H1 (cell line): Measurements from ENCODE around the gene SDSL. TPM values are rescaled to one million over a fixed set of nuclear protein-coding genes. Genes with fewer than 3 reads are reported as not detected.

Experiments used
- CTCF ChIA-PET: fragments of 300-600 bp; sonication (Branson Sonifier 250); formaldehyde crosslinking; loops from one replicate; lab custom pipeline; 2021; ENCODE audit not compliant: partially characterized antibody; lab: Charles Lee
- POLR2A ChIA-PET: fragments of 300-600 bp; sonication (Branson Sonifier 250); formaldehyde crosslinking; loops from one replicate; lab custom pipeline; 2021; ENCODE audit warnings: inconsistent platforms; ENCODE audit not compliant: partially characterized antibody; lab: Charles Lee
- DNase-seq, 2 experiments: peaks; one replicate each; pipeline versions ENCODE4 v3.0.0 to v3.0.0-alpha.2; 2010 to 2022; ENCODE audit warnings: low spot score in 2 of 2, low read depth in 1 of 2, mixed read lengths in 1 of 2
- FAIRE-seq: peaks from 2 replicates; lab custom pipeline; 2011; peaks lifted over from hg19 to GRCh38; lab: Jason Lieb, UNC
- H2AFZ ChIP-seq: 2 replicates; pipeline ENCODE4 v1.8.1; 2012; ENCODE audit warnings: low read length, inconsistent platforms
- H2AK5ac ChIP-seq: 2 replicates; pipeline ENCODE4 v1.6.1; 2013; ENCODE audit warnings: low read depth, low read length
- H2BK120ac ChIP-seq: replicated peaks from 2 replicates; pipeline ENCODE3; 2013; ENCODE audit warnings: low read depth, low read length, inconsistent platforms
- H2BK12ac ChIP-seq: 2 replicates; pipeline ENCODE4 v1.6.1; 2013; ENCODE audit warnings: low read depth, low read length
- H2BK15ac ChIP-seq: 2 replicates; pipeline ENCODE4 v1.6.1; 2013; ENCODE audit warnings: low read length
- H2BK20ac ChIP-seq: 2 replicates; pipeline ENCODE4 v1.6.1; 2013; ENCODE audit warnings: low read length
- H2BK5ac ChIP-seq: 2 replicates; pipeline ENCODE4 v1.6.1; 2013; ENCODE audit warnings: low read depth, low read length
- H3K14ac ChIP-seq: 2 replicates; pipeline ENCODE4 v1.6.1; 2013; ENCODE audit warnings: inconsistent platforms; ENCODE audit not compliant: insufficient read length
- H3K18ac ChIP-seq: 2 replicates; pipeline ENCODE4 v1.6.1; 2013; ENCODE audit warnings: low read length; ENCODE audit errors: extremely low read depth
- H3K23ac ChIP-seq: 2 replicates; pipeline ENCODE4 v1.6.1; 2013; ENCODE audit warnings: inconsistent platforms; ENCODE audit not compliant: insufficient read length
- H3K23me2 ChIP-seq: 2 replicates; pipeline ENCODE4 v1.6.1; 2013; ENCODE audit warnings: low read depth, low read length
- H3K27ac ChIP-seq: 2 replicates; pipeline ENCODE4 v1.6.1; 2011; ENCODE audit warnings: low read depth, low read length, inconsistent platforms
- H3K27me3 ChIP-seq, 4 experiments: replicated peaks in 1 of 4; 1 replicate in 1 of 4; 2 replicates in 3 of 4; pipeline versions ENCODE4 v1.6.1 to v1.8.1; 2011 to 2013; ENCODE audit warnings: low read length in 3 of 4, mild to moderate bottlenecking in 3 of 4, inconsistent platforms in 2 of 4, mixed read lengths in 2 of 4, moderate library complexity in 1 of 4; ENCODE audit not compliant: control insufficient read depth in 3 of 4, insufficient read depth in 3 of 4; ENCODE audit errors: extremely low read depth in 1 of 4
- H3K36me3 ChIP-seq, 4 experiments: 2 replicates each; pipeline versions ENCODE4 v1.6.1 to v1.8.1; 2011 to 2013; ENCODE audit warnings: mild to moderate bottlenecking in 4 of 4, low read length in 3 of 4, moderate library complexity in 2 of 4, control low read depth in 1 of 4, inconsistent platforms in 1 of 4; ENCODE audit not compliant: insufficient read depth in 4 of 4, control insufficient read depth in 2 of 4
- H3K4ac ChIP-seq: replicated peaks from 2 replicates; pipeline ENCODE3; 2013; ENCODE audit warnings: low read length, low read depth, mixed read lengths, inconsistent platforms; ENCODE audit not compliant: insufficient read length
- H3K4me1 ChIP-seq, 4 experiments: replicated peaks in 1 of 4; 1 replicate in 1 of 4; 2 replicates in 3 of 4; pipeline versions ENCODE4 v1.6.1 to v1.8.1; 2011 to 2013; ENCODE audit warnings: low read length in 3 of 4, inconsistent platforms in 2 of 4, mixed read lengths in 1 of 4; ENCODE audit not compliant: insufficient read depth in 4 of 4, control insufficient read depth in 3 of 4
- H3K4me2 ChIP-seq, 2 experiments: 2 replicates each; pipeline versions ENCODE4 v1.6.1 to v1.8.1; 2011 to 2013; ENCODE audit warnings: low read depth in 2 of 2, low read length in 2 of 2, control low read depth in 1 of 2, inconsistent platforms in 1 of 2, mild to moderate bottlenecking in 1 of 2; ENCODE audit not compliant: insufficient read depth in 1 of 2
- H3K4me3 ChIP-seq, 4 experiments: fragments of 200-600, 300-600 bp in 1 of 4; sonication (generic), shearing (Covaris generic), sonication (Bioruptor Twin) in 1 of 4; 2 replicates each; pipeline versions ENCODE4 v1.5.1 to v1.8.1; 2011 to 2016; ENCODE audit warnings: low read length in 4 of 4, low read depth in 3 of 4, control low read depth in 2 of 4, inconsistent platforms in 2 of 4, mild to moderate bottlenecking in 2 of 4, mixed read lengths in 1 of 4, moderate library complexity in 1 of 4; ENCODE audit not compliant: insufficient read depth in 2 of 4; ENCODE audit errors: extremely low read depth in 1 of 4
- H3K56ac ChIP-seq: replicated peaks from 2 replicates; pipeline ENCODE3; 2013; ENCODE audit warnings: low read depth, mild to moderate bottlenecking, mixed read lengths, low read length, inconsistent platforms; ENCODE audit not compliant: insufficient read length
- H3K79me1 ChIP-seq: 2 replicates; pipeline ENCODE4 v1.6.1; 2013; ENCODE audit warnings: low read depth, low read length, control low read depth
- H3K79me2 ChIP-seq, 2 experiments: 2 replicates each; pipeline versions ENCODE4 v1.6.1 to v1.8.1; 2012 to 2013; ENCODE audit warnings: low read length in 2 of 2, mild to moderate bottlenecking in 2 of 2, inconsistent platforms in 1 of 2; ENCODE audit not compliant: insufficient read depth in 2 of 2, control insufficient read depth in 1 of 2
- H3K9ac ChIP-seq, 4 experiments: replicated peaks in 1 of 4; 1 replicate in 1 of 4; 2 replicates in 3 of 4; pipeline versions ENCODE4 v1.6.1 to v1.8.1; 2011 to 2013; ENCODE audit warnings: low read depth in 3 of 4, low read length in 3 of 4, control low read depth in 2 of 4, mild to moderate bottlenecking in 2 of 4, moderate library complexity in 2 of 4, inconsistent platforms in 1 of 4; ENCODE audit errors: extremely low read depth in 1 of 4
- H3K9me3 ChIP-seq, 2 experiments: 2 replicates each; pipeline versions ENCODE4 v1.6.1 to v1.8.1; 2012 to 2013; ENCODE audit warnings: mild to moderate bottlenecking in 2 of 2, moderate library complexity in 2 of 2, control low read depth in 1 of 2, inconsistent platforms in 1 of 2, low read depth in 1 of 2, low read length in 1 of 2, mixed read lengths in 1 of 2; ENCODE audit not compliant: insufficient read depth in 2 of 2
- H4K20me1 ChIP-seq, 2 experiments: replicated peaks in 1 of 2; 2 replicates each; pipeline versions ENCODE3 to v1.8.1; 2011 to 2013; ENCODE audit warnings: inconsistent platforms in 2 of 2, low read length in 2 of 2, mild to moderate bottlenecking in 1 of 2; ENCODE audit not compliant: insufficient read depth in 2 of 2, control insufficient read depth in 1 of 2
- H4K5ac ChIP-seq: 2 replicates; pipeline ENCODE4 v1.6.1; 2013; ENCODE audit warnings: low read length, low read depth, mixed read lengths, inconsistent platforms; ENCODE audit not compliant: insufficient read length
- H4K8ac ChIP-seq: 2 replicates; pipeline ENCODE4 v1.8.0; 2013; ENCODE audit warnings: mild to moderate bottlenecking, moderate library complexity, low read length, inconsistent platforms; ENCODE audit not compliant: insufficient read depth; ENCODE audit errors: extremely low read depth
- H4K91ac ChIP-seq: replicated peaks from 2 replicates; pipeline ENCODE3; 2013; ENCODE audit warnings: low read length, mixed read lengths, inconsistent platforms; ENCODE audit not compliant: insufficient read length
- BACH1 ChIP-seq: IDR thresholded peaks from 2 replicates; pipeline ENCODE4 v1.6.1; 2012; ENCODE audit warnings: low read length, improper control_type of control experiment
- KDM1A ChIP-seq: fragments of 200-600, 300-600 bp; sonication (generic); IDR thresholded peaks from 2 replicates; pipeline ENCODE4 v1.7.1; 2016; ENCODE audit warnings: mild to moderate bottlenecking, low read length, borderline replicate concordance
- WGBS, 2 experiments: shearing (Covaris generic) in 1 of 2; methylation state at CpG; one replicate each; pipeline versions ENCODE4 v1.1.6 to v1.1.7; 2013 to 2015; ENCODE audit warnings: low lambda C conversion rate in 2 of 2, mixed read lengths in 2 of 2, inconsistent platforms in 1 of 2, low coverage in 1 of 2, missing lambda C conversion rate in 1 of 2; ENCODE audit not compliant: insufficient replicate concordance in 2 of 2, insufficient coverage in 1 of 2, insufficient read length in 1 of 2; ENCODE audit errors: extremely low coverage in 1 of 2, missing lambda C conversion rate in 1 of 2; 5-methylcytosine and 5-hydroxymethylcytosine counted together
- polyA plus RNA-seq, 7 experiments: library from polyadenylated mRNA; depleted of rRNA in 3 of 7; stranded (reverse) in 5 of 7; unstranded in 2 of 7; fragments of >200 nt in 5 of 7; fragments of 200-250 nt in 2 of 7; gene quantifications; 1 replicate in 5 of 7; 2 replicates in 1 of 7; 4 replicates in 1 of 7; pipeline versions ENCODE4 v1.2.1 to v1.2.3, GENCODE V29; 2011 to 2013; ENCODE audit warnings: missing spikeins in 2 of 7, mixed read lengths in 2 of 7
- total RNA-seq: library from RNA; stranded (reverse); fragmentation: NEBNext Ultra II Directional; extraction: Animal tissue kit (Norgen Biotek cat#: 25700); gene quantifications from 2 replicates; pipeline ENCODE4 v1.2.1, GENCODE V29; 2021

The SDSL gene
- total and polyA plus RNA-seq, 2 of the 8 experiments (the other 6 are each of a cell fraction or from before 2014, with no cell fraction given) = 0.69 to 1.3 TPM

- Histone ChIP-seq H4K8ac (no peak overlapping the region), H3K18ac (no peak overlapping the region), H3K14ac (no peak overlapping the region), H3K23me2 (peaks cover 8% of the 10 kb centered on the region), H3K4me2 (no peak overlapping the region), H4K91ac (no peak overlapping the region), H2BK20ac (no peak overlapping the region), H3K79me2 (no peaks in the 10 kb centered on the region), H3K9ac (no peak overlapping the region), H4K20me1 (no peaks in the 10 kb centered on the region), H2BK15ac (no peak overlapping the region), H4K5ac (no peak overlapping the region), H2BK120ac (no peak overlapping the region), H3K4ac (no peak overlapping the region), H3K4me3 (no peak overlapping the region), H3K56ac (no peak overlapping the region), H2BK12ac (no peak overlapping the region; the same call in 1 of the 2 replicates), H3K36me3 (no peaks in the 10 kb centered on the region), H3K9me3 (no peaks in the 10 kb centered on the region), H2AFZ (no peak overlapping the region), H3K23ac (no peak overlapping the region), H2BK5ac (0 out of 2 replicates have a peak overlapping the region, but pooled peaks have one; percentile 20), H3K27ac (no peak overlapping the region), H2AK5ac (no peak overlapping the region), H3K79me1 (no peaks in the 10 kb centered on the region), H3K27me3 (no peaks in the 10 kb centered on the region), H3K4me1 (no peaks in the 10 kb centered on the region; a peak in 1 of 7 replicates)
- ChIA-PET CTCF (interaction anchor here (0.7 to 2.4 kb wide), 4 partner anchors 12 to 125 kb away, joined by 3 to 13 read pairs (median 4); no protein-coding TSS in a partner anchor), POLR2A (no interaction called here)
- FAIRE-seq = no peak
- 100% methylated on average over 1 of the region's 1 CpG; no CpG with 5 or more reads in 1 of the 2 experiments for WGBS, 2 experiments
- TF ChIP-seq BACH1 (no peak), KDM1A (peak; percentile 79; the same call in 1 of the 2 replicates)
- no peak for DNase-seq
Observed at GRCh38 chr12:113428482-113428881, 6.3 kb downstream of the SDSL start.
